Measurements from ENCODE around the gene ZDHHC16.
"Not testable (repeated sequence)": the region's sequence is repeated elsewhere in the genome, so short reads cannot be mapped to it uniquely, and the experiment has no call there.

Gene ZDHHC16

GRCh38 chr10:97445722-97446639, at the start of gene ZDHHC16, which contains the start of gene EXOSC1:
TSS of gene ZDHHC16 (plus strand) at chr10:97446175. CDS start at chr10:97451676, 5,501 bp downstream.
TSS of gene EXOSC1 (minus strand) at chr10:97446006. CDS start at chr10:97445985, 21 bp downstream.
- DNase-seq = peak; percentile 98

GRCh38 chr10:97399843-97400545, 46.0 kb upstream of the ZDHHC16 start:
- DNase-seq = peak; percentile 65

- peak; percentile 99 for DNase-seq
Observed at GRCh38 chr10:97400665-97401454, 45.1 kb upstream of the ZDHHC16 start, which contains the start of gene RRP12. TSS of gene RRP12 (minus strand) at chr10:97401340. CDS start at chr10:97401231, 109 bp downstream.

GRCh38 chr10:97401455-97401919, 44.5 kb upstream of the ZDHHC16 start:
- DNase-seq = no peak

- no peak for DNase-seq
Observed at GRCh38 chr10:97404044-97404443, 41.9 kb upstream of the ZDHHC16 start.

- peak; percentile 91 for DNase-seq
Observed at GRCh38 chr10:97406064-97406463, 39.9 kb upstream of the ZDHHC16 start.

- DNase-seq = not testable (repeated sequence)
Observed at GRCh38 chr10:97406483-97406882, 39.5 kb upstream of the ZDHHC16 start.

- DNase-seq = peak; percentile 94
Observed at GRCh38 chr10:97407211-97407951, 38.6 kb upstream of the ZDHHC16 start.

GRCh38 chr10:97407952-97408248, 38.1 kb upstream of the ZDHHC16 start:
- DNase-seq = no peak

GRCh38 chr10:97408496-97408992, 37.4 kb upstream of the ZDHHC16 start:
- DNase-seq = no peak

GRCh38 chr10:97411406-97411805, 34.6 kb upstream of the ZDHHC16 start:
- peak; percentile 54 for DNase-seq

- no peak for DNase-seq
Observed at GRCh38 chr10:97412891-97413304, 33.1 kb upstream of the ZDHHC16 start.

GRCh38 chr10:97416565-97416964, 29.4 kb upstream of the ZDHHC16 start:
- no peak for DNase-seq

GRCh38 chr10:97423757-97424098, 22.2 kb upstream of the ZDHHC16 start:
- DNase-seq = peak; percentile 48

GRCh38 chr10:97425964-97426775, 19.8 kb upstream of the ZDHHC16 start, which contains the start of gene PGAM1:
TSS of gene PGAM1 (plus strand) at chr10:97426191. CDS start at chr10:97426308, 117 bp downstream.
- DNase-seq = peak; percentile 97

- DNase-seq = peak; percentile 42
Observed at GRCh38 chr10:97426776-97427570, 19.0 kb upstream of the ZDHHC16 start.

- peak; percentile 32 for DNase-seq
Observed at GRCh38 chr10:97427571-97428179, 18.3 kb upstream of the ZDHHC16 start.

- DNase-seq = peak; percentile 30
Observed at GRCh38 chr10:97428572-97428981, 17.4 kb upstream of the ZDHHC16 start.

- peak; percentile 28 for DNase-seq
Observed at GRCh38 chr10:97434055-97434454, 11.9 kb upstream of the ZDHHC16 start.

GRCh38 chr10:97434557-97434956, 11.4 kb upstream of the ZDHHC16 start:
- no peak for DNase-seq

All from hematopoietic multipotent progenitor cell treated with erythropoietin and hydrocortisone succinate and interleukin-3 and kit ligand, for 4 days (in vitro differentiated cells).